Measurements from ENCODE around the gene ZSCAN23.
"Not testable (repeated sequence)": the region's sequence is repeated elsewhere in the genome, so short reads cannot be mapped to it uniquely, and the experiment has no call there.

ZSCAN23 gene

GRCh38 chr6:28443112-28443773 is at the start of gene ZSCAN23:
ZSCAN23 (minus strand) TSS chr6:28443491; CDS start chr6:28436266, 7,225 bp downstream.
- DNase-seq (ENCODE audit: low spot score): peak; percentile 86

- no peak for DNase-seq (ENCODE audit: low spot score)
These were observed 48.7 kb upstream of the ZSCAN23 start for GRCh38 chr6:28491984-28492317.

- peak; percentile 9 for DNase-seq (ENCODE audit: low spot score)
These were observed 47.1 kb upstream of the ZSCAN23 start for GRCh38 chr6:28490205-28490890.

- peak; percentile 48 for DNase-seq (ENCODE audit: low spot score)
These were observed 46.3 kb upstream of the ZSCAN23 start for GRCh38 chr6:28489366-28490204.

- DNase-seq (ENCODE audit: low spot score): peak; percentile 15
These were observed 45.6 kb upstream of the ZSCAN23 start for GRCh38 chr6:28488916-28489365.

GRCh38 chr6:28486988-28487742 is 43.9 kb upstream of the ZSCAN23 start:
- no peak for DNase-seq (ENCODE audit: low spot score)

- DNase-seq (ENCODE audit: low spot score): no peak
These were observed 43.2 kb upstream of the ZSCAN23 start for GRCh38 chr6:28486533-28486932.

GRCh38 chr6:28485482-28485881 is 42.2 kb upstream of the ZSCAN23 start:
- no peak for DNase-seq (ENCODE audit: low spot score)

- DNase-seq (ENCODE audit: low spot score): no peak
These were observed 37.1 kb upstream of the ZSCAN23 start for GRCh38 chr6:28480253-28480932.

- DNase-seq (ENCODE audit: low spot score): no peak
These were observed 35.2 kb upstream of the ZSCAN23 start for GRCh38 chr6:28478518-28478917.

GRCh38 chr6:28474441-28475219 is 31.3 kb upstream of the ZSCAN23 start:
- DNase-seq (ENCODE audit: low spot score): peak; percentile 64

GRCh38 chr6:28469153-28469745 is 26.0 kb upstream of the ZSCAN23 start:
- DNase-seq (ENCODE audit: low spot score): not testable (repeated sequence)

- DNase-seq (ENCODE audit: low spot score): no peak
These were observed 24.8 kb upstream of the ZSCAN23 start for GRCh38 chr6:28468056-28468455.

GRCh38 chr6:28462401-28462800 is 19.1 kb upstream of the ZSCAN23 start:
- DNase-seq (ENCODE audit: low spot score): no peak

GRCh38 chr6:28458568-28458967 is 15.3 kb upstream of the ZSCAN23 start:
- no peak for DNase-seq (ENCODE audit: low spot score)

GRCh38 chr6:28449056-28449455 is 5.8 kb upstream of the ZSCAN23 start:
- DNase-seq (ENCODE audit: low spot score): no peak

GRCh38 chr6:28447512-28447906 is 4.2 kb upstream of the ZSCAN23 start:
- DNase-seq (ENCODE audit: low spot score): not testable (repeated sequence)

GRCh38 chr6:28446818-28447511 is 3.7 kb upstream of the ZSCAN23 start:
- no peak for DNase-seq (ENCODE audit: low spot score)

- DNase-seq (ENCODE audit: low spot score): not testable (repeated sequence)
These were observed 1.5 kb upstream of the ZSCAN23 start for GRCh38 chr6:28444759-28445158.

- DNase-seq (ENCODE audit: low spot score): no peak
These were observed 705 bp downstream of the ZSCAN23 start for GRCh38 chr6:28442586-28442985.
